Left hindlimb (tissue), 1 donor: ENCODE data around the gene FASTKD3.

Source experiments
- DNase-seq: peaks from one replicate; pipeline ENCODE4 v3.0.0-alpha.2; 2018

The FASTKD3 gene

GRCh38 chr5:7846327-7846726 lies 22.5 kb downstream of the FASTKD3 start:
- no peak for DNase-seq

- no peak for DNase-seq
These were observed 23.3 kb downstream of the FASTKD3 start for GRCh38 chr5:7845557-7845956.

DNA sequence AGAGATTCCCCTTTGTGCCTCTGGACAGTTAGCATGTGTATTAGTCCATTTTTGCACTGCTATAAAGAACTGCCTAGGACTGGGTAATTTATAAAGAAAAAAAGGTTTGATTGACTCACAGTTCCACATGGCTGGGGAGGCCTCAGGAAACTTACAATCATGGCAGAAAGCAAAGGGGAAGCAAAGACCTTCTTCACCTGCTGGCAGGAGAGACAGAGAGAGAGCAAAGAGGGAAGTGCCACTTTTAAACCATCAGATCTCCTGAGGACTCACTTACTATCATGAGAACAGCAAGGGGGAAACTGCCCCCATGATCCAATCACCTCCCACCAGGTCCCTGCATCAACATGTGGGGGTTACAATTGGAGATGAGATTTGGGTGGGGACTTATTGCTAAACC lies 23.9 kb downstream of the FASTKD3 start:
- DNase-seq = no peak

GRCh38 chr5:7842531-7842930 lies 26.3 kb downstream of the FASTKD3 start:
- DNase-seq = no peak

GRCh38 chr5:7837403-7837802 lies 31.4 kb downstream of the FASTKD3 start:
- no peak for DNase-seq

DNA sequence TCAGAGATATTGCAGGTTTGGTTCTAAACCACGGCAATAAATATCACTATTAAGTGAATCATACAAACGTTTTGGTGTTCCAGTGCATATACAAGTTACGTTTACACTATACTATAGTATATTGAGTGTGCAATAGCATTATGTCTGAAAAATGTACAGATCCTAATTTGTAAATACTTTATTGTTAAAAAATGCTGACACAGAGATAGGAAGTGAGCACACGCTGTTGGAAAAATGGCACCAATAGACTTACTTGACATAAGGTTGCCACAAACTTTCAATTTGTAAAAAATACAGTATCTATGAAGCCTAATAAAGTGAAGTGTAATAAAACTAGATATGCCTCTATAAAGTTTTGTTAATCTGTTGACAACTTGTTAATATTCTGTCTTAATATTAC lies 33.8 kb downstream of the FASTKD3 start:
- DNase-seq = no peak

- DNase-seq = no peak
These were observed 40.6 kb downstream of the FASTKD3 start for GRCh38 chr5:7828269-7828668.

DNA sequence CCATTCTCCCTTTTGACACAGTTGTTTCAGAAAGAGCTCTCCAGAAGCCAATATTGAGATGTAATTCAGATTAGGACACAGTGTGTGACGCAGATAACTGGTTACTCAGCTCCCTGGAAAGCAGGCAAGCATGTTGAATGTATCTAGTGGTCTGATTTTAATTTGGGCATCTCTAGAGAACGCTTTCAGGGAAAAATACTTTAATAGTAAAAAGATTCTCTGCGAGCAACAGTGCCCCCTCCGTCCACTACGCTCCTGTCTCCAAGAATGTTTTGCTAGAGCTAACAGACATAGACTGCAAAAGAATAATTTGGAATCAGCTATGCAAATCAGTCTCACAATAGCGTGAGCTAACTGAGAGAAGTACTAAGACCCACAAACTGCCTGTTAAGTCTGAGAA lies 41.2 kb downstream of the FASTKD3 start:
- DNase-seq = no peak

DNA sequence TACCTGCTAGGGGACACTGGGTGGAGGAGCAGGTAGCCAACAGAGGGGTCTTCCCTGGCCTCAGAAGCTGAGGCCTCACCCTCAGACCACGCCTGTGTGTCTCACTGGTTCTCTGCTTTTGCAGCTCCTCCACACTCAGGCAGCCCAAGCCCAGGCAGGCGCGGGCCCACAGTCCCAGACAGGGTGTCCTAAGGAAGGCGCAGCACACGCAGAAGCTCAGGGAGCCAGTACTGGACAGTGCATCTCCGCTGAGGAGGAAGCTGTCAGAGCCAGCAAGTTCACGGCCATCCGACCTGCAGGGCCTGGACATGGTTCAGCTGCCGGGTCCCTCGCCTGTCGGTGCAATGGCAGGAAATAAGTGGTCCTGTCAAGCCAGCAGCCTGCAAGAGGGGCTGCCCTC lies 43.2 kb downstream of the FASTKD3 start:
- no peak for DNase-seq

- no peak for DNase-seq
These were observed 43.8 kb downstream of the FASTKD3 start for GRCh38 chr5:7824995-7825394.

DNA sequence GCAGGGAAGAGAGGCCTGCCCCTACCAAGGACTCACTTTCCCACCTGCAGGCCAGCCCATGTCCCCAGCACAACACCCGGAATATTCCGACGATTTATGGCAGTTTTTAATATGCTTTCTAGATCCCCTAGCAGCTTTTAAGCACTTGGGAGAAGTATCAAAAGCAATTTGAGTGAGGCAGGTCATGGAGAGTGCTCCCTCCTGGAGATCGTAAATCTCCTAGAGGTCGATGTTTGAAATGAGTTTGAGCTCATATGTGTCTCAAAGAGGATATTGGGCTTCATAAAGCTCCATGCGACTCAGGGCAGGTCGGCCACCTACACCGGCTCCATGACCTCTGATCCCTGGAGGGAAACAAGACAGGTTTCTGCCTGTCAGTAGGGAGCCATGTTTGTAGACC lies 45.2 kb downstream of the FASTKD3 start:
- no peak for DNase-seq

- no peak for DNase-seq
These were observed 46.4 kb downstream of the FASTKD3 start for GRCh38 chr5:7822449-7822848.

GRCh38 chr5:7816535-7816901 lies 52.3 kb downstream of the FASTKD3 start:
- no peak for DNase-seq

DNA sequence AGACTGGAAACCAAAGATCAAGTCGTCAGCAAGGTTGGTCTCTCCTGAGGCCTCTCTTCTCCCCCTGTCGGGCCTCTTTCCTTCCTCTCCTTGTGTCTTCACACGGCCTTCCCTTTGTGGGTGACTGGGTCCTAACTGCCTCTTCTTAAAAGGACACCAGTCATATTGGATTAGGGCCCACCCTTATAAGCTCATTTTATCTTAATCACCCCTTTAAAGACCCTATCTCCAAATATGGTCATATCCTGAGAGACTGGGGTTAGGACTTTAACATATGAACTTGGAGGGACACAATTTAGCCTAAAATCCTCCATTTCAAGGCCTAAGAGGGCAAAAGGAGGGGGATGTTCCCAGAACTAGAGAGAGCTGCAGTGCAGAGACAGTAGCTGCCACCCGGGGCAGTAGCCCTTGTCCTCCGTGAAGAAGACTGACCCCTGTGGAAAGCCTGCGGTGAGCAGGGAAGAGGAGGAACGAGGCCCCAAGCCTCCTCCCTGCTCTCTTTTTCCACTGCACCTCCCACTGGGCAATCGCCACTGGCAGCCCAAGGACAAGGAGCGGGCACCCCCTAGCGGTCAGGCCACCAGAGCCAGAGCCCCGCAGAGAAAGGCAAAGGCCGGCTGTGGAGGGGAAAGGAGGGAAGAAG lies 52.8 kb downstream of the FASTKD3 start:
- peak; percentile 80 for DNase-seq

DNA sequence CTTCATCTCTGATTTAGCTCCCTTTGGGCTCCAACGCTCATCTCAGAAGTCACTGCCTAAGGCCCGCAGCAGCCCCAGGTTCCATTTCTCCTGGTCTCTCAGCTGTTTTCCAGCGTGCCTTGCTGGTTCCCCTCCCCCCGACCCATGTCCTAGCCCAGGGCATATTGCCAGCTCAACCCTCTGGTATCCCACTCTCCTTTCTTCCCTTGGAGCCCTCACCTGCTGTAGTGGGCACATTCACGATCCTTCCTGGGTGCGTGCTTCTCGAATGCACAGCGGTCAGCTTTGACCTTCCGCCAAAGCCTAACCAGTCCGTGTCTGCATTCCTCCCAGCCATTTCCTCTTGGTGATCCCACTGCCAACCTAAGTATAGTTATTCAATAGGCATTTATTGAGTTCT lies 54.0 kb downstream of the FASTKD3 start:
- no peak for DNase-seq

- no peak for DNase-seq
These were observed 55.3 kb downstream of the FASTKD3 start for GRCh38 chr5:7813576-7813975.

GRCh38 chr5:7813007-7813406 lies 55.8 kb downstream of the FASTKD3 start:
- no peak for DNase-seq

DNA sequence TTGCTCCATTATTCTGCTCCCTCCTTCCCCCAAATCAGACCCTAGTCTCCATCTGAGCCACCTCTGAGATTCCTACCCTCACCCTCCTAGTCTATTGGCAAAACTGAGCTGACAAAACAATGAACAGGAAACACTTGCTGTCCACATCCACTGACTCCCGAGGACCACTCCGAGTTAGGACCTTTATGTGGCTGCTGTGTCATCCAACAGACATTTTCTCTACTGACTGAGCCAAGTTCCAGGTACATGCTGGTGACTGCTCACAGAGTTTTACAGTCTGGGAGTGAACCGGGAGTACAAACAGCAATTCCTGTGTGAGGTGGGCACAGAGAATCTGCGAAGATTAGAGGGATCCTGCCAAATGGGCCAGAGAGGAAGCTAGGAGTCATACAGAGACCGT lies 57.1 kb downstream of the FASTKD3 start:
- DNase-seq = no peak
